Measurements from ENCODE around the gene REXO5.
A peak's percentile ranks its signal among the peaks of the same experiment; 100 is the strongest.

Gene REXO5

GRCh38 chr16:20806168-20807050 is at the start of gene REXO5, which contains the start of gene ERI2:
Gene REXO5 (plus strand): TSS chr16:20806527. CDS start chr16:20806954, 427 bp downstream.
Gene ERI2 (minus strand): TSS chr16:20806472. CDS start chr16:20806430, 42 bp downstream.
- TF ChIP-seq CTCF (IDR thresholded peaks at IDR 0.05; ENCODE audit: low read length) (peak; percentile 55; the same call in 1 of the 2 replicates), EZH2 (IDR thresholded peaks at IDR 0.05; ENCODE audit: borderline replicate concordance, low read length) (no peak)
- Histone ChIP-seq H3K79me2 (ENCODE audit: insufficient read depth, low read length) (no peaks in the 10 kb centered on the region), H3K27me3 (ENCODE audit: insufficient read depth, low read length) (no peaks in the 10 kb centered on the region), H3K9me2 (ENCODE audit: low read depth, low read length) (no peaks in the 10 kb centered on the region), H3K27ac (ENCODE audit: low read depth, low read length, poor library complexity, severe bottlenecking) (peak within 1 kb of the TSS; percentile 83), H3K4me2 (ENCODE audit: low read length) (peak within 1 kb of the TSS; percentile 72), H3K4me3 (ENCODE audit: low read depth, low read length, poor library complexity, severe bottlenecking) (peak within 1 kb of the TSS; percentile 81), H4K20me1 (ENCODE audit: insufficient read depth, low read length) (no peaks in the 10 kb centered on the region), H3F3A (ENCODE audit: insufficient read depth, low read length) (no peaks in the 10 kb centered on the region), H2AFZ (ENCODE audit: low read length) (peak within 1 kb of the TSS; percentile 17; the same call in 1 of the 2 replicates), H3K4me1 (ENCODE audit: insufficient read depth, low read length, severe bottlenecking) (peaks cover 18% of the 10 kb centered on the region), H3K9ac (ENCODE audit: low read length) (peak within 1 kb of the TSS; percentile 92), H3K36me3 (ENCODE audit: insufficient read depth, low read length) (peaks cover under 1% of the 10 kb centered on the region; the same call in 1 of the 2 replicates), H3K9me3 (ENCODE audit: low read length) (no peaks in the 10 kb centered on the region)

DNA sequence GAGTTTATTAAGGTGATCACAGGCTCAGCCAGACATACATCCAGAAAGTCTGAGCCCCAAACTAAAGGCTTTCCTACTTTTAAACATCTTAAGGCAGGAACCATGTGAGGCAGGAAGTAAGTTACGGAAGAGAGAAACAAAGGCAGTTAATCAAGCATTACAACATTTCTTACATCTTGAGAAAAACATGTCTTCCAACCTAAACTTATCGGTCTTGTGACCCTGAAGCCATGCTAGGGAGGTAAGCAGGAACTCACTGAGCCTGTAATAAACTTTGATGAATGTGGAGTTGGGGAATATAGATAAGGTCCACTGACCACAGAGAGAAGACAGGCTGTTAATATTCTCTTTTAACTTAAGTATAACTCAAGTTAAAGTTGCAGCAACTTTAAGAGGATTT is 46.0 kb upstream of the REXO5 start:
- TF ChIP-seq EZH2 (IDR thresholded peaks at IDR 0.05; ENCODE audit: borderline replicate concordance, low read length) (no peak), CTCF (IDR thresholded peaks at IDR 0.05; ENCODE audit: low read length) (no peak)
- no peak overlapping the region for H3K4me2 ChIP-seq (ENCODE audit: low read length)

DNA sequence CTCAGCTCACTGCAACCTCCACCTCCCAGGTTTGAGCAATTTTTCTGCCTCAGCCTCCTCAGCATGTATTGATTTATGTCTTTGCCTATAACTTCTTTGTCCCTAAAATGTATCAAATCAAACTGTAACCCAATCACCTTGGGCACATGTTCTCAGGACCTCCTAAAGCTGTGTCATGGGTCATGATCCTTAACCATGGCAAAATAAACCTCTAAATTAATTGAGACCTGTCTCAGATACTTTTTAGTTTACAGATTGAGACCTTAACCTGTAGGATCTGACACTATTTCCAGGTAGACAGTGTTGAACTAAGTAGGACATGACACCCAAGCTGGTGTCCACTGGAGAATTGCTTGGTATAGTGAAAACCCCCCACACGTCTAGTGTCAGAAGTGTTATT is 45.2 kb upstream of the REXO5 start:
- Histone ChIP-seq H3K27me3 (ENCODE audit: insufficient read depth, low read length) (no peaks in the 10 kb centered on the region; the same call in 1 of the 2 replicates), H3K79me2 (ENCODE audit: insufficient read depth, low read length) (no peaks in the 10 kb centered on the region), H3K9me2 (ENCODE audit: low read depth, low read length) (no peaks in the 10 kb centered on the region), H3K9ac (ENCODE audit: low read length) (no peak overlapping the region), H3K4me3 (ENCODE audit: low read depth, low read length, poor library complexity, severe bottlenecking) (no peak overlapping the region), H3K9me3 (ENCODE audit: low read length) (peaks cover 8% of the 10 kb centered on the region), H4K20me1 (ENCODE audit: insufficient read depth, low read length) (no peaks in the 10 kb centered on the region), H3K27ac (ENCODE audit: low read depth, low read length, poor library complexity, severe bottlenecking) (no peak overlapping the region), H3K36me3 (ENCODE audit: insufficient read depth, low read length) (no peaks in the 10 kb centered on the region; the same call in 1 of the 2 replicates), H3F3A (ENCODE audit: insufficient read depth, low read length) (no peaks in the 10 kb centered on the region), H2AFZ (ENCODE audit: low read length) (no peak overlapping the region), H3K4me2 (ENCODE audit: low read length) (no peak overlapping the region), H3K4me1 (ENCODE audit: insufficient read depth, low read length, severe bottlenecking) (peaks cover 10% of the 10 kb centered on the region)
- TF ChIP-seq EZH2 (IDR thresholded peaks at IDR 0.05; ENCODE audit: borderline replicate concordance, low read length) = no peak
- no peak for TF ChIP-seq CTCF (IDR thresholded peaks at IDR 0.05; ENCODE audit: low read length)

More for the DNA sequence above, 46.0 kb upstream of the REXO5 start:
- Histone ChIP-seq H3K27me3 (ENCODE audit: insufficient read depth, low read length) (no peaks in the 10 kb centered on the region; the same call in 1 of the 2 replicates), H3K27ac (ENCODE audit: low read depth, low read length, poor library complexity, severe bottlenecking) (no peak overlapping the region), H4K20me1 (ENCODE audit: insufficient read depth, low read length) (no peaks in the 10 kb centered on the region), H3K79me2 (ENCODE audit: insufficient read depth, low read length) (no peaks in the 10 kb centered on the region), H2AFZ (ENCODE audit: low read length) (no peak overlapping the region), H3F3A (ENCODE audit: insufficient read depth, low read length) (no peaks in the 10 kb centered on the region), H3K9me2 (ENCODE audit: low read depth, low read length) (no peaks in the 10 kb centered on the region), H3K36me3 (ENCODE audit: insufficient read depth, low read length) (no peaks in the 10 kb centered on the region; the same call in 1 of the 2 replicates), H3K4me3 (ENCODE audit: low read depth, low read length, poor library complexity, severe bottlenecking) (no peak overlapping the region), H3K4me1 (ENCODE audit: insufficient read depth, low read length, severe bottlenecking) (peaks cover 10% of the 10 kb centered on the region), H3K9me3 (ENCODE audit: low read length) (peaks cover 8% of the 10 kb centered on the region), H3K9ac (ENCODE audit: low read length) (no peak overlapping the region)
